Panc1 (cell line): Measurements from ENCODE around the gene TBXAS1.

Experiments used
- POLR2AphosphoS5 ChIP-seq: IDR thresholded peaks from 2 replicates; pipeline ENCODE4 v1.6.1; 2012; ENCODE audit warnings: mild to moderate bottlenecking, low read depth, low read length, moderate library complexity
- SIN3A ChIP-seq: IDR thresholded peaks from 2 replicates; pipeline ENCODE4 v1.6.1; 2012; ENCODE audit warnings: low read depth, mild to moderate bottlenecking, low read length, moderate library complexity, borderline replicate concordance; ENCODE audit not compliant: insufficient read depth
- TCF7L2 ChIP-seq: IDR thresholded peaks from 2 replicates; pipeline ENCODE4 v1.6.1; 2011; ENCODE audit warnings: mild to moderate bottlenecking, low read depth, low read length, inconsistent platforms
- TF ChIP-seq, protein P1 (sequence below): fragments of 450-650 bp; IDR thresholded peaks from 2 replicates; pipeline ENCODE4 v1.5.1; 2017; ENCODE audit warnings: mild to moderate bottlenecking
- TF ChIP-seq, protein P2 (sequence below), 2 experiments: IDR thresholded peaks; 2 replicates each; pipeline ENCODE4 v1.6.1; 2011 to 2012; ENCODE audit warnings: low read depth in 2 of 2, control low read depth in 1 of 2, low read length in 1 of 2, mild to moderate bottlenecking in 1 of 2, moderate library complexity in 1 of 2; ENCODE audit not compliant: insufficient read depth in 1 of 2

DNA sequence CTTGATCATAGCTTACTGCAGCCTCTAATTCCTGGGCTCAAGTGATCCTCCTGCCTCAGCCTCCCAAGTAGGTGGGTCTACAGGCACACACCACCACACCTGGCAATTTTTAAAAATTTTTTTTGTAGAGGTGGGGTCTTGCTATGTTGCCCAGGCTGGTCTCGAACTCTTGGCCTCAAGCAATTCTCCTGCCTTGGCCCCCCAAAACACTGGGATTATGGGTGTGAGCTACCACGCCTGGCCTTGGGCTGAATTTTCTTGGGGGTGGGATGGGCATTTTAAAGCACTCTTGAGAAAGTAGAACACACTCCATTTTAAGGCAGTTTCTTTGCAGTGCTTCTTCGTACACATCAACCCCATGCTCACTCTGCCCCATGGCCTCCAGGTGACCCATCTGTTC is 28.7 kb downstream of the TBXAS1 start:
- TF ChIP-seq, protein P1, sequence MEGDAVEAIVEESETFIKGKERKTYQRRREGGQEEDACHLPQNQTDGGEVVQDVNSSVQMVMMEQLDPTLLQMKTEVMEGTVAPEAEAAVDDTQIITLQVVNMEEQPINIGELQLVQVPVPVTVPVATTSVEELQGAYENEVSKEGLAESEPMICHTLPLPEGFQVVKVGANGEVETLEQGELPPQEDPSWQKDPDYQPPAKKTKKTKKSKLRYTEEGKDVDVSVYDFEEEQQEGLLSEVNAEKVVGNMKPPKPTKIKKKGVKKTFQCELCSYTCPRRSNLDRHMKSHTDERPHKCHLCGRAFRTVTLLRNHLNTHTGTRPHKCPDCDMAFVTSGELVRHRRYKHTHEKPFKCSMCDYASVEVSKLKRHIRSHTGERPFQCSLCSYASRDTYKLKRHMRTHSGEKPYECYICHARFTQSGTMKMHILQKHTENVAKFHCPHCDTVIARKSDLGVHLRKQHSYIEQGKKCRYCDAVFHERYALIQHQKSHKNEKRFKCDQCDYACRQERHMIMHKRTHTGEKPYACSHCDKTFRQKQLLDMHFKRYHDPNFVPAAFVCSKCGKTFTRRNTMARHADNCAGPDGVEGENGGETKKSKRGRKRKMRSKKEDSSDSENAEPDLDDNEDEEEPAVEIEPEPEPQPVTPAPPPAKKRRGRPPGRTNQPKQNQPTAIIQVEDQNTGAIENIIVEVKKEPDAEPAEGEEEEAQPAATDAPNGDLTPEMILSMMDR: no peak
- no peak for TF ChIP-seq POLR2AphosphoS5
- TF ChIP-seq SIN3A: no peak
- TF ChIP-seq TCF7L2: no peak
- TF ChIP-seq, protein P2, sequence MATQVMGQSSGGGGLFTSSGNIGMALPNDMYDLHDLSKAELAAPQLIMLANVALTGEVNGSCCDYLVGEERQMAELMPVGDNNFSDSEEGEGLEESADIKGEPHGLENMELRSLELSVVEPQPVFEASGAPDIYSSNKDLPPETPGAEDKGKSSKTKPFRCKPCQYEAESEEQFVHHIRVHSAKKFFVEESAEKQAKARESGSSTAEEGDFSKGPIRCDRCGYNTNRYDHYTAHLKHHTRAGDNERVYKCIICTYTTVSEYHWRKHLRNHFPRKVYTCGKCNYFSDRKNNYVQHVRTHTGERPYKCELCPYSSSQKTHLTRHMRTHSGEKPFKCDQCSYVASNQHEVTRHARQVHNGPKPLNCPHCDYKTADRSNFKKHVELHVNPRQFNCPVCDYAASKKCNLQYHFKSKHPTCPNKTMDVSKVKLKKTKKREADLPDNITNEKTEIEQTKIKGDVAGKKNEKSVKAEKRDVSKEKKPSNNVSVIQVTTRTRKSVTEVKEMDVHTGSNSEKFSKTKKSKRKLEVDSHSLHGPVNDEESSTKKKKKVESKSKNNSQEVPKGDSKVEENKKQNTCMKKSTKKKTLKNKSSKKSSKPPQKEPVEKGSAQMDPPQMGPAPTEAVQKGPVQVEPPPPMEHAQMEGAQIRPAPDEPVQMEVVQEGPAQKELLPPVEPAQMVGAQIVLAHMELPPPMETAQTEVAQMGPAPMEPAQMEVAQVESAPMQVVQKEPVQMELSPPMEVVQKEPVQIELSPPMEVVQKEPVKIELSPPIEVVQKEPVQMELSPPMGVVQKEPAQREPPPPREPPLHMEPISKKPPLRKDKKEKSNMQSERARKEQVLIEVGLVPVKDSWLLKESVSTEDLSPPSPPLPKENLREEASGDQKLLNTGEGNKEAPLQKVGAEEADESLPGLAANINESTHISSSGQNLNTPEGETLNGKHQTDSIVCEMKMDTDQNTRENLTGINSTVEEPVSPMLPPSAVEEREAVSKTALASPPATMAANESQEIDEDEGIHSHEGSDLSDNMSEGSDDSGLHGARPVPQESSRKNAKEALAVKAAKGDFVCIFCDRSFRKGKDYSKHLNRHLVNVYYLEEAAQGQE (IDR thresholded peaks at IDR 0.05; ENCODE audit: insufficient read depth in 1 of 2, low read depth in 2 of 2, low read length in 1 of 2): no peak
